ENCODE measurements around the gene CCL25.

Gene CCL25

DNA sequence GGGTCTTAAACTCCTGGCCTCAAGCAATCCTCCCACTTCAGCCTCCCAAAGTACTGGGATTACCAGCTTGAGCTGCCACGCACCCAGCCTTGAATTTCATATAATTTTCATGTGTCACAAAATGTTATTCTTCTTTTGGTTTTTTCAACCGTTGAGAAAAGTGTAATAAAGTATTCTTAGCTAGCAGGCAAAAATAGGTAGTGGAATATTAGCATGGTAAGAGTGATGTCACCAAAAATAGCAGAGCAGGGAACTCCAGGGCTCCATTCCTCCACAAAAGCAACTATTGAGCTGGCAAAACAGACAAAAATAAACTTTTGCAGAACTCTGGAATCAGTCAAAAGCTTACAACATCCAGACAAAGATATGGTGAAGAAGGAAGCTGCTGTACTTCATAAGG lies 52.9 kb downstream of the CCL25 start:
- DNase-seq (ENCODE audit: low read depth, low spot score) = no peak
- no peak overlapping the region for H3K4me3 ChIP-seq (ENCODE audit: low read length)

GRCh38 chr19:8107301-8107903 lies 54.8 kb downstream of the CCL25 start:
- no peak for DNase-seq (ENCODE audit: low read depth, low spot score)
- H3K4me3 ChIP-seq (ENCODE audit: low read length) = no peak overlapping the region

DNA sequence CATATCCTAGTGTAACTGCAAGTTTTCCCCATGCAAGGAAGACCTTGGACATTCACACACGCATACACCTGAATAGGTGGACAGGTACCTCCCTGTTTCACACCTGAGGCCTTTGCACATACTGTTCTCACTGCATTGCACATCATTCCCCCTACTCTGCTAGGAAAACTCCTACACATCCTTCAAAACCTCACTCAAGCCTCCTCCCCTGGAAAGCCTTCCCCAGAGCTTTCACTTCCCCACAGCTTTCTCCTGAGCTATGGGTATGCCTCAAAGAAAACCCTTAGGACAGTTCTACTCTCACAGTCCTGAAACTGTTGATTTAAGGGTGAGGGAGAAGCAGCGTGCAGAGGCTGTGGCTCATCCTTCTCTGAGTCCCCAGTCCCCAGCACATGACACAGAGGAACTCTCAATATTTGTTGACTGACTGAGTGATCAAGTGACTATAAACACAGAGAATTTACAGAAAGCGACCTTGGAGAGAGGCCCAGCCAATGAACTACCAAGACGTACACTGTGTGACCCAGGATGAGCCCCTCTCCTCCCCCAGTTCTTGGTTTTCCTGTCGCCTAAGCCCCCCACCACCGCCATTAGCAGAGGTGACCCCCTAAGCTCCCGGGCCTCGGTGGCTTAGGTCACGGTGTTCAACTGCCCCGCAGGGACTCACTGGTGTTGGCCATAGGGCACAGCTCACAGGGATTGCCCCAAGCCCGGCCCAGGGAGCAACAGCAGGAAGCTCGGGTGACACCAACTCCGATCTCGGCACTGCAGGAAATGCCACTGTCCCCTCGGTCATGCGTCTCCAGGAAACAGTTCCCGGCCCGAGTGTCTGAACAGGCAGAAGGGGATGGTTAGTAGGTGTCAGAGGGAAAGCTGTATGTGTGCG lies 56.2 kb downstream of the CCL25 start:
- H3K4me3 ChIP-seq (ENCODE audit: low read length) = no peak overlapping the region
- DNase-seq (ENCODE audit: low read depth, low spot score) = no peak

DNA sequence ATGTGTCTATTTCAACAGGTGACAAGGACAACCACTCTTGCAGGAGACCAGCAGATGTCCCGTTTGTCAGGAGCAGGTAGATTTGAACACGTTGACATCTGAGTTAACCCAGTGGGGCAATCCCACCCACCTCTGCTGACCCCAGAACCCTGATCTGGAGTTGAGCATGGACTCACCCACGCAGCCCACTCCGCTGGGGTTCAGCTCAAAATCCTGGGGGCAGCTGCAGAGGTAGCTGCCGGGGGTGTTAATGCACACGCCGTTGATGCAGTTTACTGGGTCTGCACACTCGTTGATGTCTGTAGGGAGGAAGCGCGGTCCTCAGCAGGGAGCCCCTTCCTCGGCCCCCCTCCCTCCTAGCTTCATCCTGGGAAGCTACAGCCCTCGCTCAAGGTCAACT lies 56.9 kb downstream of the CCL25 start:
- no peak for DNase-seq (ENCODE audit: low read depth, low spot score)
- H3K4me3 ChIP-seq (ENCODE audit: low read length) = no peak overlapping the region

GRCh38 chr19:8109890-8110662 lies 57.5 kb downstream of the CCL25 start:
- no peak overlapping the region for H3K4me3 ChIP-seq (ENCODE audit: low read length)
- DNase-seq (ENCODE audit: low read depth, low spot score) = no peak

DNA sequence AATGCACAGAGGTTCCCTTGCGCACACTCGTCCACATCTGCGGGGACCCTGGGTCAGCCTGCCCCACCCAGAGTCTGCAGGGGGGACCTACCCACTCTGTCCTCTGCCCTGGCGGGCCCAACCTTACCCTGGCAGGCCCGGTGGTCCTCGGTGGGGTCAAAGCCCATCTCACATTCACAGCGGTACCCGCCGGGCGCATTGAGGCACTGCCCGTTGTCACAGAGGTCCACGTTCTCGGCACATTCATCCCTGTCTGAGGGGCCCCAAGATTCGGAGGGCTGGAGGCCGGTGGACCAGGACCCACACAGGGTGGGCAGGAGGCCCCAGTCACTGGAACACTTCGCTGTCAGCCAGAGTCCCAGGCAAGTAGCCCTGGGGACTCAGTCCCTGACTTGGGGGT lies 58.4 kb downstream of the CCL25 start:
- no peak for DNase-seq (ENCODE audit: low read depth, low spot score)
- no peak overlapping the region for H3K4me3 ChIP-seq (ENCODE audit: low read length)

GRCh38 chr19:8111376-8111775 lies 58.8 kb downstream of the CCL25 start:
- DNase-seq (ENCODE audit: low read depth, low spot score) = no peak
- H3K4me3 ChIP-seq (ENCODE audit: low read length) = no peak overlapping the region
